Measurements from ENCODE around the gene TARM1.
"Not testable (repeated sequence)": the region's sequence is repeated elsewhere in the genome, so short reads cannot be mapped to it uniquely, and the experiment has no call there.

TARM1 gene

GRCh38 chr19:54107876-54108490, 26.8 kb upstream of the TARM1 start:
- no peak overlapping the region for H3K27ac ChIP-seq
- no peak for TF ChIP-seq CTCF (IDR thresholded peaks at IDR 0.05)
- no peak for TF ChIP-seq ZFX (IDR thresholded peaks at IDR 0.05; ENCODE audit: borderline replicate concordance)

- no peak overlapping the region for H3K27ac ChIP-seq
- TF ChIP-seq CTCF (IDR thresholded peaks at IDR 0.05) = no peak
- no peak for TF ChIP-seq ZFX (IDR thresholded peaks at IDR 0.05; ENCODE audit: borderline replicate concordance)
Measured at GRCh38 chr19:54106716-54107115, 25.6 kb upstream of the TARM1 start.

GRCh38 chr19:54105796-54106195, 24.6 kb upstream of the TARM1 start:
- H3K27ac ChIP-seq = no peak overlapping the region
- TF ChIP-seq CTCF (IDR thresholded peaks at IDR 0.05) (no peak), ZFX (IDR thresholded peaks at IDR 0.05; ENCODE audit: borderline replicate concordance) (no peak)

- H3K27ac ChIP-seq = no peak overlapping the region
- TF ChIP-seq CTCF (IDR thresholded peaks at IDR 0.05) = no peak
- TF ChIP-seq ZFX (IDR thresholded peaks at IDR 0.05; ENCODE audit: borderline replicate concordance) = no peak
Measured at GRCh38 chr19:54104998-54105715, 24.0 kb upstream of the TARM1 start.

GRCh38 chr19:54102421-54103169, 21.4 kb upstream of the TARM1 start, which contains the start of gene NDUFA3:
NDUFA3 (plus strand) TSS chr19:54102855; CDS start chr19:54102879, 24 bp downstream.
- TF ChIP-seq CTCF (IDR thresholded peaks at IDR 0.05) (no peak), ZFX (IDR thresholded peaks at IDR 0.05; ENCODE audit: borderline replicate concordance) (no peak)
- peak within 1 kb of the TSS; percentile 55 for H3K27ac ChIP-seq

GRCh38 chr19:54100561-54100960, 19.4 kb upstream of the TARM1 start, which contains the start of gene OSCAR:
OSCAR (minus strand) TSS chr19:54100803; CDS start chr19:54100792, 11 bp downstream.
- no peak within 1 kb of the TSS for H3K27ac ChIP-seq
- TF ChIP-seq ZFX (IDR thresholded peaks at IDR 0.05; ENCODE audit: borderline replicate concordance) (no peak), CTCF (IDR thresholded peaks at IDR 0.05) (no peak)

- not testable (repeated sequence) for H3K27ac ChIP-seq
Measured at GRCh38 chr19:54099903-54100255, 18.7 kb upstream of the TARM1 start.

All from 22Rv1 (cell line).